Pulmonary artery endothelial cell (primary cell): ENCODE measurements around the gene WIPF2. TPM values are rescaled to one million over a fixed set of nuclear protein-coding genes. Genes with fewer than 3 reads are reported as not detected.

Experiments used
- DNase-seq: peaks from one replicate; pipeline ENCODE4 v3.0.0-alpha.2; 2011; ENCODE audit warnings: low read depth, low spot score
- total RNA-seq: library from RNA; depleted of rRNA; stranded (reverse); fragments of >200 nt; gene quantifications from 2 replicates; pipeline ENCODE4 v1.2.3, GENCODE V29; 2014

WIPF2 gene
- total RNA-seq, 1 donor from 2014 or later = 6.3 TPM

DNA sequence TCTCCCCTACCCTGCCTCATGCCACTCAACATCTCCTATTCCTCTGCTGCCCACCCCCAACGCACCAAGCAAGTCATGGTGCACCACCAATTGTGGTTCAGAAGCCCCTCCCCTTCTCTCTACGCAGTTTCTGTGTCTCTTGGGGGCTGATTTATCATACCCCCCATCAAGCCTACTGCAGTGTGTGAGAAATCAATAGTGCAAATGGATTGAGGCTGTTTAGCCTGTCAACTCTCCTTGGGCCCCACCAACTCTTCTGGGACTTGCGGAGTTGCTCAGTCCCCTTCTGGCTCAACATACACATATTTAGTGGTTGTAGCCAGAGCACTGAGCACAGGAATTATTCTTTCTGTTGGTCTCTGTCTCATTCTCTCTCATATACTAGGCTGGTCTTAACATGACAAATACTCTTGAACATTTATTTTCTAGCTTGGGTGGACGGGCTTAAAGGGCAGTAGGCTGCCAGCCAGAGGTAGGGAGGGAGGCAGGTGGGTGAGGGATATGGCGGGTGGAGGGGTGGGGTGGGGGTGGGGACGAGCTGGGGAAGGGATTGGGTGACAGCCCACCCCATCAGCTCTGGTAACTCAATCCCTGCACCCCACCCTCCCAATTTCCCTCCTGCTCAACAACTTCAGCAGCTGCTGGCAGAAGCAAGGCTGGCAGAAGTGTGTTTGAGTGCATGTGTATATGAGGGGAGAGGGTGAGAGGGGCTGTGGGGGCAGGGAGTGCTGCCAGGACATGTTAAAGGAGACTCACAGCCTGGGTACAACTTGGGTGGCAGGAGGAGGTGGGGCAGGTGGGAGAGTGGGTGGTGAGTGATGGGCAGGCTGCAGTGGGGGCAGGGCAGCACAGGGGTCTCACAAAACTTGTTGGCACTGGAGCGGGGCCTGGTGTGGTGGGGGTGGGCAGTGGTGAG, 94.8 kb downstream of the WIPF2 start:
- DNase-seq = no peak

DNA sequence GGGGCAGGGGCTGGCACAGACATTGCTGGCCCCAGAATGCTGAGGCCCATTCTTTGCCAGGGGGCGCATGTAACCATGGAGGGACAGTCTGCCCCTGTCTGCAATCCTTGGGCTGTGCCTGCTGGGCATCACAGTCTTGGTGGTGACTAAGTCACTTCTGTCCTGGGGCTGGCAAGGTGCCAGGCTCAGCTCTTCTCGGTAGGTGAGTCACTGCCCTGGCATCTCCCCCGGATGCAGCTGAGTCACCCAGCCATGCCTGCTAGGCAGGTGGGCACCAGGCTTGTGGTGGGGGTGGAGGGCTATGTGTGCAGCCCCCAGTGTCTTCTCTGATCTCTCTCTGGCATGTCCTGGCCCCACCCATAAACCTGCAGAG, 95.5 kb downstream of the WIPF2 start:
- DNase-seq = peak; percentile 88

DNA sequence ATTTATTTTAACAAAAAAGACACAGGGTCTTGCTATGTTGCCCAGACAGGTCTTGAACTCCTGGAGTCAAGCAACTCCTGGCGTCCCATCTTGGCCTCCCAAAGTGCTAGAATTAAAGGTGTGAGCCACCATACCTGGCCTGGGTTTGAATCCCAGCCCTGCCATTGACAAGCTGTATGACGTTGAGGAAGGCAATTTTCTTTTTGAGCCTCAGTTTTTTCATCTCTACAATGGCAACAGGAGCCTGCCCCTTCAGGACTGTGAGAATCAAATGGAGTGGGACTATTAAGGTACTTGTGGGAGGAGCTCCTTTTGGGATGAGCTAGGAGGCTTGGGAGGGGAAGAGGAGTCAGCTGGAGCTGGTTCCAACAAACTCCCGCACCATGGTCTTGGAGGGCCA, 96.1 kb downstream of the WIPF2 start:
- DNase-seq = no peak

GRCh38 chr17:40315678-40316570, 96.8 kb downstream of the WIPF2 start:
- no peak for DNase-seq

- DNase-seq = no peak
These were observed 97.7 kb downstream of the WIPF2 start for GRCh38 chr17:40316571-40317344.

DNA sequence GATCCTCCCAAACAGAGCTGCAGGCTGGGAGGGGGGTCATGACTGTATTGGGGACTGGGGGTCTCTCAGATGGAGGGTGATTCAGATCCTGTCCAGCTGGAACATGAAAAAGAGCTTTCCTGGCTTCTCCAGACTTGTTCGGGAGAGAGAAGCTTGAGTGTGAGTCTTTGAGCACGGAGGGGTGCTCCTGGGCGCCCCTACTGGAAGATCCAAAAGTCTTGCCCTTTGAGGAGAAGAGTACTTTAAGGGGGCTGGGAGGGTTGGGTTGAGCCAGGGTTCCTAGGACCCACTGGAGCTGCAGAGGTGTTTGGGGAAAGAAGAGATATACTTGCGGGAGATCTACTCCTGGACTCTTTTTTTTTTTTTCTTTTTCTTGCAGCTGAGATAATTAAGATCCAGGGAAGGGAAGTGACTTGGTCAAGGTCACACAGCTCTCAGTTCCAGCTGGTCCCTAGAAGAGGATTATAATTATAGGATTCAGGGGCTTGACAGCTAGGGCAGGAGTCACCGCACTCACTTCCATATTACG, 98.3 kb downstream of the WIPF2 start:
- no peak for DNase-seq

GRCh38 chr17:40317880-40318829, 99.1 kb downstream of the WIPF2 start:
- DNase-seq = peak; percentile 86

DNA sequence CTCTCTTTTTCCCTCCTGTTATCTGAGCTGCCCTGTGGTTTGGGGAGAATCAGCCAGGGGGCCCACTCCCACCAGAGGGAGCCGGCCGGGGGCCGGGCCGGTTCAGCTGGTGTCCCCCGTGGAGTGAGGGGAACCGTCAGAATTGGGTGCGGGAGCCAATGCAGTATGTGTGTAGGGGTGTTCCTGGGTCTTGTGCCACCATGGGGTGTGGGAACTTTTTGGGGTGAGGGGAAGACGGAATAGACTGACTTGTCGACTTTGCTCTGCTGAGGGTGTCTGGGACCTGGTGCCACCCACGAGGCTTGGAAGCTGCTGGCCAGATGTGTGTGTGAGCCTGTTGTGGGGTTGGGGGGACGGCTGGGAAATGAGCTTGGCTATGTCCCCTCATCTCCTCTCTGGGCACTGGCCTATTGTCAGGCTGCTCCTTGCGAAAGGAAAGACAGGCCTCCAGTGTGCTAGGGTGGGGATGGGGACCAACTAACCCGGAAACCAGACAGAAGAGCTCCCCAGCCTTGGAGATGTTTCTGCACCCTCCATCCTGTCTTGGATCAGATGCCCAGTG, 99.8 kb downstream of the WIPF2 start:
- no peak for DNase-seq

DNA sequence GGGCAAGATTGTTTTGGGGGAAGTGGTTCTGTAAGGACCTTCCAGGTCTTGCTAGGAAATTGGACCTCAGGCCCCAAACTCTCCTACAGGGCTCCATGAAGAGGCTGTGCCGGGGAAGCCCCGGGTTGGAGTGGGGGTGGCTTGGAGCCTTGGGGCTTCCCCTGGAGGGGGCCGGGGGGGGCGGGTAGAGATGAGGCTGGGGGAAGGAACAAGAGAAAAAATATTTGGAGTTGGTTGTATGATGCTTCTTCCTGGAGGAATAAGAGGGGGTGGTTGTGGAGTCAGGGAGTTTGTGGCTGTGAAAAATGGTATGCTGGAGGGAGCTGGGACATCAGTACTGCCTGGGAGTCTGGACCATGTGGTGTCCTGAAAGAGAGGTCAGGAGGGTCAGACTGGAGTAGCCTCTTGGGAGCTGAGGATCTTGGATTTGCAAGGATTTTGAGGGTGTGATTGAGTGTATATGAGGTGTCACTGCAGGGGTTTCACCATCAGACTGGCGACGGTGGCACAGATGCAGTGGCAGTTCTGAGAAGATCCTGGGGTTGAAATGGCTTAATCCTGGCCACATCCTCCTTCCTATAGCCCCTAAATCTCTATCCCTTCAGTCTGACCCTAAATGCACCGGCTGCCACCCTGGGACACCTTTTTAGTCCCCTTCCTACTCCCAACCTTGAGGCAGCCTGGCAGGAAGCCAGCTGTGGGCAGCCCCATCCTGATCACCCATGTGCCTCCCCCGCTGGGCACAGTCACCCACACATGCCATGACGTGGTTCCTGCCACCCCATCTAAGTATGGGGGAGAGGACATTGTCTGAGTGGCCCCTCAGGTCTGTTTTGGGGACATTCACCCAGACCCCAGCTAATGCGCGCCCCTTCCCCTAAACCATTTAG, 100.8 kb downstream of the WIPF2 start:
- DNase-seq = no peak

DNA sequence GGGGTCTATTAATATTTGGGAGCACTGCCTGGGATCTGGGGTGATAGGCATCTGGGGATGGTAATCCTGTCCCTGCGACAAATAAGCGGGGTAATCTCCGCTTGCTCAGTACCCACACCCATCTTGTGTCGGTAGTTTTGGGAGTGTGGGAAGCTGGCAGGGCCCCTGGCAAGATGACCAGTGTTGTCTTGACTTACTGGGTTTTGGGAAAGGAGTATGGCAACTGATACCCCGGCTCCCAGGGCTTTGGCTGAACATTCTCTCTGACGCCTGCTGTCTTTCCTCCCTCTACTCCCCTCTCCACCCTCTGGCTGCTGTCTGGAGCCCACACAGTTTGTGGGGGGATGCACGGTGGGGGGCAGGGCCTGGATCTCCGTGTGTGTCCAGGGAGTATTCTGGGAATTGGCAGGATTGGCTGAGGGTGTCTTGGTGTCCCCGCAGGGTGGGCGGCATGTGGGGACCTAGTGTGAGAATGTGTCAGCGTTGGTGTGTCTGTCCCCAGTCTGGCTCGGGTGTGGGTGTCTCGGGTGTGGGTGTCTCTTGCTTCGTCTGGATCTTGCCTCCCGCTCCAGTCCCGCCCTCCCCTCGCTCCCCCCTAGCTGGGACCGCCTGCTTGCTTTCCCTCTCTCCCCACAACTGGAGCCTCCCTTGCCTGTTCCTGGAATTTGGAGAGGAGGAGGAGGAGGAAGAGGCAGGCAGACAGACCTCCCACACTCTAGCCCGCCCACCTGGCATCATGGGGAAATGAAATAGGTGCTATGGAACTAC, 101.8 kb downstream of the WIPF2 start:
- DNase-seq = no peak

DNA sequence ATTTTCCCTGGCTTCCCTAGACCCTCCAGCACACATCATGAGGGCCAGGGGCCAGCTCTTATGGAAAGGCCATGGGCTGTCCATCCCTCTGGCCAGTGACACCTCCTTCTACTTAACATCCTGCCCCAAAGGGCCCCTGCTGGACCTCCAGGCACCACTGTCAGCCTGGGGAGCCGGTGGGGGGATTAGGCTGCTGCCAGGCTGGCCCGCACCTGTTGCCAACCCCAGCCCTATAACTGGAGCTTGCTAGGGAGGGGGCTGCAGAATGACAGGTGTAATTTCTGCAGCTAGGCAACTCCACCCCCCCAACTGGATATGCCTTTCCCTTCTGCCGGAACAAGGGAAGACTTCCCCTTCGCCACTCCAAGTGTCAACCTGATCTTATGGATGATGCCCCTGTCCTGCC, 102.4 kb downstream of the WIPF2 start:
- no peak for DNase-seq

- no peak for DNase-seq
These were observed 102.9 kb downstream of the WIPF2 start for GRCh38 chr17:40321961-40322357.

DNA sequence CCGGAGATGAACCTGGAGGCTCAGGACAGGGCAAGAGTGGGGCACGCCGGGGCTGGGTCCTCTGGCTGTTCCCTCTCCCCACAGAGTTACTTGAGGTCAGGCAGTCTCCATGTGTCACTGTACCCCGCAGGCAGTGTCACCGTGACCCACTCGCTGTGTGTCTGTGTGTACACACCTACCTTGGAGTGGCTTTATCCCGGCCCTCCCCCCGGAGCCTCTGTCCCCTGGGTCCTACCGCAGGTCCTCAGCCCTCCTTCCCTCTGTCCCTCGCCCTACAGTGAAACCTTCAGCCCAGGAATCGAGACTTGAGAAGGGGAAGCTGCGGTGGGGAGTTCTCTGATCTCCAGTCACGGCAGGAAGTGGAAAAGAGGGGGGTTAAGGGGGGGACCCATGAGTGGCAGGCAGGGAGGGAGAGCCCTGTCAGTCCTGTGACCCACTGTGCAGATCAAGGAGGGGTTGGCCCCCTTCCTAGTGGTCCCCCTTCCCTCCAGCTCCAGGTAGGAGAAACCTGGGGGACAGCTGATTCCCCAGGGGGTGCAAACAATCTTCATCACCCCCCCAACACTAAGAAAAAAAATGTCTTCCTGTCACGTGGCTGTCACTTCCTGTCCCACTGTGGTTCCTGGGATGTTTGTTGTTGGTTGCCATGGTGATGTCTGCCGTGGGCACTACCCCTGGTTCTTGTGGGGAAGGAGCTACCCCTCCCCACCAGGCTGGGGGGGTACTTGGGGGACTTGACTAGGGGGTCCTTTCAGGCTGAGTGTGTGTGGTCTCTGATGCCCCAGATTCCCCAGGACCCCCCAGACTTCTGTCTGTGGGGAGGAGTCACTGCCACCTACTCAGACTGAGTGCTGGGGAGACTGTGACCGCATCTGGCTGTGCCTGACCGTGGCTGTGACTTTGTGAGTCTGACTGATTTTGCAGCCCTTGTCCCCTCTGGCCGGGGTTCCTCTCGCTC, 103.5 kb downstream of the WIPF2 start:
- peak; percentile 82 for DNase-seq

DNA sequence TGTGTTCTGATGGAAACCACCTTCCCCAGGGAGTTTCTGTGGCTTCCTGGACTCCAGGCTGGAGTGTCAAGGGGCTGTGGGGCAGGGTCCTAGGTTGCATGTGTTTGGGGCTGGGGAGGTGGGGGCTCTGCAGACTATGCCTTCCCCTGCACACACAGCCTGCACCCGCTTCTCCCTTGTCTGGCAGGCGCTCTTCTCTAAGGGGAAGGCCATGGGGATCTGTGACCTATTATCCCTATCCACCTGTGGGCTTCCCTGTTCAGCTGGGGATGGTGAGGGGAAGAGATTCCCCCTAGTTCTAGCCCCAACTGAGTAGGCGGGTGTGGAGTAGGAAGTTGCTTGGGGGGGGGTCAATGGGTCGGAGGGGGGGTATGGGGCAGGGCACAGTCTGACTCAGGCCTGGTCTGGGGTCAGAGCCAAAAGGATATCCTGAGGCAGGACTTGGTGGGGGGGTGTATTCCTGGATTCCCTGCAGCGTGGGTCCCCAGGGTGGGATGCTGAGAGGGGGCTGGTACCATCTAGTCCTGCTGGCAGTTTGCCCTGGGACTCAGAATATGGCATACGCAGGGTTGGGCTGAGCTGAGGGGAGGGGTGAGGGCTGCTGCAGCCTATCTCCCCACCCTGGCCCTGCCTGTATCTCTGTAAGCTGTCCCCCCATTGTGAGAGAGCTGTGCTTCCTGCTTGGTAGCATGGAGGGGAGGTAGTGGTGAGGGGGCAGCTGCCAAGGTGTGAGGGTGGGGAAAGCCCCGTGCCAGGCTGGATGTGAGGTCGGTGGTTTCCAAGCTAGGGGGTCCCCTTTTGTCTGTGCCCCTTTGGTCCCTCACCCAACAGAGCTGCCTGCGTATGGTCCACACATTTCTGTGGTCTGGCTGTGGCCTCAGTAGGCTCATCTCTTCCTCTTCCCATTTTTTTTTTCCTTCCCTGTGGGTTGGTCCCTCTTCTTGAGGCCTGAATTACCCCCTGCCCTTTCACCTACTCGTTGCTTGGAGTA, 104.6 kb downstream of the WIPF2 start:
- DNase-seq = no peak

- DNase-seq = no peak
These were observed 106.3 kb downstream of the WIPF2 start for GRCh38 chr17:40325156-40326013.
